ENCODE data around the gene TASP1.

DNA sequence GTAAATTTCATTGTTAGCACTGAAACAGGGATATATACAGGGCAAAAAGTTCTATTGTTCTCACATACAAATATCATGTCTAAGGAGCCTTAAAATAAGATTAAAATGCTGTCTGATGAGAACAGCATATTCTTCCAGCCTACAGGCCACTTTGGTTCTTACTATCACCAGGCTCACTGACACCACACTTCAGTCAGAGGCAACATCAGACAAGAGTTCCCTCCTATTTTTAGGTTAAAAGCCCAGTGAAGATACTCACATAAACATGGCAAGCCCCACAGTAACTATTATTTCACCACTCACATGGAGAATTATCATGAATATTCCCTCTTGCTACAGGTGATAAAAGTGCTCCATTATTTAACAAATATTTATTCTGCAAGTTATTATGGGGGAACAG lies 241.9 kb downstream of the TASP1 start:
- TF ChIP-seq, protein P1, sequence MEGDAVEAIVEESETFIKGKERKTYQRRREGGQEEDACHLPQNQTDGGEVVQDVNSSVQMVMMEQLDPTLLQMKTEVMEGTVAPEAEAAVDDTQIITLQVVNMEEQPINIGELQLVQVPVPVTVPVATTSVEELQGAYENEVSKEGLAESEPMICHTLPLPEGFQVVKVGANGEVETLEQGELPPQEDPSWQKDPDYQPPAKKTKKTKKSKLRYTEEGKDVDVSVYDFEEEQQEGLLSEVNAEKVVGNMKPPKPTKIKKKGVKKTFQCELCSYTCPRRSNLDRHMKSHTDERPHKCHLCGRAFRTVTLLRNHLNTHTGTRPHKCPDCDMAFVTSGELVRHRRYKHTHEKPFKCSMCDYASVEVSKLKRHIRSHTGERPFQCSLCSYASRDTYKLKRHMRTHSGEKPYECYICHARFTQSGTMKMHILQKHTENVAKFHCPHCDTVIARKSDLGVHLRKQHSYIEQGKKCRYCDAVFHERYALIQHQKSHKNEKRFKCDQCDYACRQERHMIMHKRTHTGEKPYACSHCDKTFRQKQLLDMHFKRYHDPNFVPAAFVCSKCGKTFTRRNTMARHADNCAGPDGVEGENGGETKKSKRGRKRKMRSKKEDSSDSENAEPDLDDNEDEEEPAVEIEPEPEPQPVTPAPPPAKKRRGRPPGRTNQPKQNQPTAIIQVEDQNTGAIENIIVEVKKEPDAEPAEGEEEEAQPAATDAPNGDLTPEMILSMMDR (conservative IDR thresholded peaks at IDR 0.05; ENCODE audit: low read depth, low read length) = no peak
- TF ChIP-seq EZH2 (IDR thresholded peaks at IDR 0.05; ENCODE audit: low read length, unreplicated experiment) = no peak
- TF ChIP-seq EZH2phosphoT487 (IDR thresholded peaks at IDR 0.05; ENCODE audit: borderline replicate concordance, low read length) = no peak
